ENCODE data around the gene METTL14.

Gene METTL14

GRCh38 chr4:118716304-118716703, 31.1 kb downstream of the METTL14 start:
- H3K4me3 ChIP-seq (ENCODE audit: low read depth, low read length) = no peak overlapping the region
- H3K9me3 ChIP-seq (ENCODE audit: severe bottlenecking) = no peaks in the 10 kb centered on the region
- H3K27me3 ChIP-seq (ENCODE audit: insufficient read depth, low read depth, severe bottlenecking) = no peaks in the 10 kb centered on the region
- H3K36me3 ChIP-seq = peaks cover 19% of the 10 kb centered on the region
- TF ChIP-seq CTCF (IDR thresholded peaks at IDR 0.05; ENCODE audit: low read depth, low read length) = no peak
- H3K27ac ChIP-seq = no peak overlapping the region
- DNase-seq = no peak

- H3K27ac ChIP-seq = no peak overlapping the region
- no peak for TF ChIP-seq CTCF (IDR thresholded peaks at IDR 0.05; ENCODE audit: low read depth, low read length)
Observed at GRCh38 chr4:118718511-118719170, 33.4 kb downstream of the METTL14 start.

GRCh38 chr4:118721752-118722151, 36.6 kb downstream of the METTL14 start:
- TF ChIP-seq CTCF (IDR thresholded peaks at IDR 0.05; ENCODE audit: low read depth, low read length) = no peak
- Histone ChIP-seq H3K36me3 (peaks cover 6% of the 10 kb centered on the region; the same call in 1 of the 2 replicates), H3K4me3 (ENCODE audit: low read depth, low read length) (no peak overlapping the region)

More at GRCh38 chr4:118718511-118719170, 33.4 kb downstream of the METTL14 start:
- no peak for DNase-seq
- H3K4me3 ChIP-seq (ENCODE audit: low read depth, low read length) = no peak overlapping the region
- H3K36me3 ChIP-seq = peaks cover under 1% of the 10 kb centered on the region
- no peaks in the 10 kb centered on the region for H3K27me3 ChIP-seq (ENCODE audit: insufficient read depth, low read depth, severe bottlenecking)
- no peaks in the 10 kb centered on the region for H3K9me3 ChIP-seq (ENCODE audit: severe bottlenecking)

GRCh38 chr4:118723369-118723768, 38.2 kb downstream of the METTL14 start:
- DNase-seq = no peak
- TF ChIP-seq CTCF (IDR thresholded peaks at IDR 0.05; ENCODE audit: low read depth, low read length) = no peak
- Histone ChIP-seq H3K27me3 (ENCODE audit: insufficient read depth, low read depth, severe bottlenecking) (no peaks in the 10 kb centered on the region), H3K4me3 (ENCODE audit: low read depth, low read length) (no peak overlapping the region), H3K36me3 (peaks cover 19% of the 10 kb centered on the region), H3K9me3 (ENCODE audit: severe bottlenecking) (no peaks in the 10 kb centered on the region), H3K27ac (no peak overlapping the region)

More at GRCh38 chr4:118721752-118722151, 36.6 kb downstream of the METTL14 start:
- Histone ChIP-seq H3K9me3 (ENCODE audit: severe bottlenecking) (no peaks in the 10 kb centered on the region), H3K27me3 (ENCODE audit: insufficient read depth, low read depth, severe bottlenecking) (no peaks in the 10 kb centered on the region), H3K27ac (no peak overlapping the region)
- no peak for DNase-seq

GRCh38 chr4:118727360-118727759, 42.2 kb downstream of the METTL14 start:
- DNase-seq = no peak
- Histone ChIP-seq H3K27me3 (ENCODE audit: insufficient read depth, low read depth, severe bottlenecking) (no peaks in the 10 kb centered on the region), H3K4me3 (ENCODE audit: low read depth, low read length) (no peak overlapping the region), H3K36me3 (peaks cover 31% of the 10 kb centered on the region), H3K27ac (no peak overlapping the region), H3K9me3 (ENCODE audit: severe bottlenecking) (no peaks in the 10 kb centered on the region)
- TF ChIP-seq CTCF (IDR thresholded peaks at IDR 0.05; ENCODE audit: low read depth, low read length) = no peak

Measured in WERI-Rb-1 (cell line).